Measurements from ENCODE around the gene LTN1.

LTN1 gene

GRCh38 chr21:28949318-28949717 is 43.4 kb downstream of the LTN1 start:
- Histone ChIP-seq H3K4me2 (ENCODE audit: low read length) (no peak overlapping the region), H3K9me3 (ENCODE audit: control insufficient read depth, insufficient read depth, low read length) (no peaks in the 10 kb centered on the region), H3K4me3 (ENCODE audit: low read length) (no peak overlapping the region), H3K27ac (ENCODE audit: low read depth, low read length) (no peak overlapping the region), H3K4me1 (ENCODE audit: control insufficient read depth, low read length) (no peaks in the 10 kb centered on the region), H3F3A (ENCODE audit: control insufficient read depth, insufficient read depth) (no peaks in the 10 kb centered on the region), H4K20me1 (ENCODE audit: control insufficient read depth, insufficient read depth, low read depth, low read length) (no peaks in the 10 kb centered on the region), H3K36me3 (ENCODE audit: control insufficient read depth, low read length) (peaks cover 62% of the 10 kb centered on the region), H3K27me3 (ENCODE audit: control insufficient read depth, low read length) (no peaks in the 10 kb centered on the region), H3K79me2 (ENCODE audit: control insufficient read depth, low read length) (no peaks in the 10 kb centered on the region), H3K9me2 (replicated peaks; ENCODE audit: control insufficient read depth, low read length) (no peaks in the 10 kb centered on the region)
- no peak for TF ChIP-seq EZH2phosphoT487 (IDR thresholded peaks at IDR 0.05; ENCODE audit: borderline replicate concordance, low read length)
- no peak for TF ChIP-seq CTCF (IDR thresholded peaks at IDR 0.05; ENCODE audit: low read depth, low read length, poor library complexity, severe bottlenecking)

GRCh38 chr21:28944296-28944695 is 48.4 kb downstream of the LTN1 start:
- H4K20me1 ChIP-seq (ENCODE audit: control insufficient read depth, insufficient read depth, low read depth, low read length), result no peaks in the 10 kb centered on the region
- TF ChIP-seq EZH2phosphoT487 (IDR thresholded peaks at IDR 0.05; ENCODE audit: borderline replicate concordance, low read length) (no peak), CTCF (IDR thresholded peaks at IDR 0.05; ENCODE audit: low read depth, low read length, poor library complexity, severe bottlenecking) (no peak)
- H3K9me2 ChIP-seq (replicated peaks; ENCODE audit: control insufficient read depth, low read length), result no peaks in the 10 kb centered on the region
- no peak overlapping the region for H3K4me3 ChIP-seq (ENCODE audit: low read length)
- H3K27me3 ChIP-seq (ENCODE audit: control insufficient read depth, low read length), result no peaks in the 10 kb centered on the region
- peaks cover 8% of the 10 kb centered on the region for H3F3A ChIP-seq (ENCODE audit: control insufficient read depth, insufficient read depth)
- H3K36me3 ChIP-seq (ENCODE audit: control insufficient read depth, low read length), result peaks cover 61% of the 10 kb centered on the region
- H3K27ac ChIP-seq (ENCODE audit: low read depth, low read length), result no peak overlapping the region
- no peaks in the 10 kb centered on the region for H3K9me3 ChIP-seq (ENCODE audit: control insufficient read depth, insufficient read depth, low read length)
- H3K4me1 ChIP-seq (ENCODE audit: control insufficient read depth, low read length), result no peaks in the 10 kb centered on the region
- no peak overlapping the region for H3K4me2 ChIP-seq (ENCODE audit: low read length)
- no peaks in the 10 kb centered on the region for H3K79me2 ChIP-seq (ENCODE audit: control insufficient read depth, low read length)

- TF ChIP-seq EZH2phosphoT487 (IDR thresholded peaks at IDR 0.05; ENCODE audit: borderline replicate concordance, low read length) (no peak), CTCF (IDR thresholded peaks at IDR 0.05; ENCODE audit: low read depth, low read length, poor library complexity, severe bottlenecking) (no peak)
- no peaks in the 10 kb centered on the region for H3K9me3 ChIP-seq (ENCODE audit: control insufficient read depth, insufficient read depth, low read length)
- H4K20me1 ChIP-seq (ENCODE audit: control insufficient read depth, insufficient read depth, low read depth, low read length), result no peaks in the 10 kb centered on the region
- no peak overlapping the region for H3K4me2 ChIP-seq (ENCODE audit: low read length)
- H3K36me3 ChIP-seq (ENCODE audit: control insufficient read depth, low read length), result peaks cover 65% of the 10 kb centered on the region
- H3K27ac ChIP-seq (ENCODE audit: low read depth, low read length), result no peak overlapping the region
- peaks cover 8% of the 10 kb centered on the region for H3F3A ChIP-seq (ENCODE audit: control insufficient read depth, insufficient read depth)
- no peaks in the 10 kb centered on the region for H3K27me3 ChIP-seq (ENCODE audit: control insufficient read depth, low read length)
- no peaks in the 10 kb centered on the region for H3K9me2 ChIP-seq (replicated peaks; ENCODE audit: control insufficient read depth, low read length)
- no peaks in the 10 kb centered on the region for H3K4me1 ChIP-seq (ENCODE audit: control insufficient read depth, low read length)
- H3K79me2 ChIP-seq (ENCODE audit: control insufficient read depth, low read length), result no peaks in the 10 kb centered on the region
- no peak overlapping the region for H3K4me3 ChIP-seq (ENCODE audit: low read length)
Measured at GRCh38 chr21:28943631-28944030, 49.0 kb downstream of the LTN1 start.

- H3K4me1 ChIP-seq (ENCODE audit: control insufficient read depth, low read length), result no peaks in the 10 kb centered on the region
- H4K20me1 ChIP-seq (ENCODE audit: control insufficient read depth, insufficient read depth, low read depth, low read length), result no peaks in the 10 kb centered on the region
- H3K9me3 ChIP-seq (ENCODE audit: control insufficient read depth, insufficient read depth, low read length), result no peaks in the 10 kb centered on the region
- TF ChIP-seq CTCF (IDR thresholded peaks at IDR 0.05; ENCODE audit: low read depth, low read length, poor library complexity, severe bottlenecking) (no peak), EZH2phosphoT487 (IDR thresholded peaks at IDR 0.05; ENCODE audit: borderline replicate concordance, low read length) (no peak)
- no peak overlapping the region for H3K27ac ChIP-seq (ENCODE audit: low read depth, low read length)
- H3K27me3 ChIP-seq (ENCODE audit: control insufficient read depth, low read length), result no peaks in the 10 kb centered on the region
- peaks cover 68% of the 10 kb centered on the region for H3K36me3 ChIP-seq (ENCODE audit: control insufficient read depth, low read length)
- no peaks in the 10 kb centered on the region for H3K9me2 ChIP-seq (replicated peaks; ENCODE audit: control insufficient read depth, low read length)
- H3K4me3 ChIP-seq (ENCODE audit: low read length), result no peak overlapping the region
- H3K79me2 ChIP-seq (ENCODE audit: control insufficient read depth, low read length), result no peaks in the 10 kb centered on the region
- H3K4me2 ChIP-seq (ENCODE audit: low read length), result no peak overlapping the region
- H3F3A ChIP-seq (ENCODE audit: control insufficient read depth, insufficient read depth), result peaks cover 8% of the 10 kb centered on the region
Measured at GRCh38 chr21:28938726-28939125, 54.0 kb downstream of the LTN1 start.
